NCI-H1105 (cell line): ENCODE data around the gene FHIP1A.

ENCODE experiments used
- DNase-seq: peaks from one replicate; lab custom pipeline; 2025; lab: John Stamatoyannopoulos, UW

Gene FHIP1A

DNA sequence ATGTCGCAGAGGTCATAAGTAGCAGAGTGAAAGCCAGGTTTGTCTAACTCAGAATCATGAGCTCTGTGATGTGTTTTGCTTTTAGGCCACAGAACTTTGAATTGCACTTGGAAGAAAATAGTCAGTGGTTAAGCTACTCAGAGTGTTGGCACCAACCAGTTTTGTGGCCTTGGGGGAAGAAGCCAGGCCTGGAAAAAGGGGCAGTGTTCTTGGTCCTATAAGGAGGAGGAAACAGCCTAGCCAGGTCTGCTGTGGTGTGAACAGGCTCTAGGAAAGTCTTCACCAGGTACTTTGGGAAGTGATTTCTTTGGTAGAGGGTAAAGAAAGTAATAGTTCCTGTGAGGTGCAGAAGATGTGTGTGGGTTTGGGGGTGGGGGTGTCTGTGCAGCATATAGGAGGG is 49.2 kb downstream of the FHIP1A start:
- no peak for DNase-seq
